ENCODE results near the gene ERP29.
A peak's percentile ranks its signal among the peaks of the same experiment; 100 is the strongest.

Gene ERP29

GRCh38 chr12:112012775-112013600, at the start of gene ERP29, which contains the start of gene TMEM116:
TSS of gene ERP29 (plus strand) at chr12:112013426. CDS start at chr12:112013466, 40 bp downstream.
TSS of gene TMEM116 (minus strand) at chr12:112013165. CDS start at chr12:112005270, 7,895 bp downstream.
- peak within 1 kb of the TSS; percentile 98 for H3K4me3 ChIP-seq (ENCODE audit: low read depth, low read length)
- TF ChIP-seq, protein P1, sequence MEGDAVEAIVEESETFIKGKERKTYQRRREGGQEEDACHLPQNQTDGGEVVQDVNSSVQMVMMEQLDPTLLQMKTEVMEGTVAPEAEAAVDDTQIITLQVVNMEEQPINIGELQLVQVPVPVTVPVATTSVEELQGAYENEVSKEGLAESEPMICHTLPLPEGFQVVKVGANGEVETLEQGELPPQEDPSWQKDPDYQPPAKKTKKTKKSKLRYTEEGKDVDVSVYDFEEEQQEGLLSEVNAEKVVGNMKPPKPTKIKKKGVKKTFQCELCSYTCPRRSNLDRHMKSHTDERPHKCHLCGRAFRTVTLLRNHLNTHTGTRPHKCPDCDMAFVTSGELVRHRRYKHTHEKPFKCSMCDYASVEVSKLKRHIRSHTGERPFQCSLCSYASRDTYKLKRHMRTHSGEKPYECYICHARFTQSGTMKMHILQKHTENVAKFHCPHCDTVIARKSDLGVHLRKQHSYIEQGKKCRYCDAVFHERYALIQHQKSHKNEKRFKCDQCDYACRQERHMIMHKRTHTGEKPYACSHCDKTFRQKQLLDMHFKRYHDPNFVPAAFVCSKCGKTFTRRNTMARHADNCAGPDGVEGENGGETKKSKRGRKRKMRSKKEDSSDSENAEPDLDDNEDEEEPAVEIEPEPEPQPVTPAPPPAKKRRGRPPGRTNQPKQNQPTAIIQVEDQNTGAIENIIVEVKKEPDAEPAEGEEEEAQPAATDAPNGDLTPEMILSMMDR (IDR thresholded peaks at IDR 0.05; ENCODE audit: borderline replicate concordance, insufficient read depth, low read depth, low read length): peak; percentile 58

DNA sequence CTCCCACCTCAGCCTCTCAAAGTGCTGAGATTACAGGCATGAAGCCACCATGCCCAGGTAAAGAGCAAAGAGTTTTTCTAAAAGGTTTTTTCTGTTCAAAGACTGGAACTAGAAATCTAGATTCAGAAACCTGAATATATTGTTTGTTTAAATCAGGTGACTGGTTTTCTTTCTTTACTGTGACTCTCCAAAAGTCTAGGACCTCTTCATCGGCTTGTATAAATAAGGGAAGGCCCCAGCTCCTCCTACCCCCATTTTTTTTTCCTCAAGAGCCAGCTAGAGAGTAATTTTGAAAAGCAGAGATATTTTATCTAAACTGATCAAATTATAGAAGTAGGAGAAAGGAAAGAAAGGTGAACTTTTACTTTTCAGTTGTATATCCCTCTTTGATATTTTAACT, 48.3 kb upstream of the ERP29 start:
- no peak overlapping the region for H3K4me3 ChIP-seq (ENCODE audit: low read depth, low read length)
- TF ChIP-seq, protein P1 (IDR thresholded peaks at IDR 0.05; ENCODE audit: borderline replicate concordance, insufficient read depth, low read depth, low read length): no peak

DNA sequence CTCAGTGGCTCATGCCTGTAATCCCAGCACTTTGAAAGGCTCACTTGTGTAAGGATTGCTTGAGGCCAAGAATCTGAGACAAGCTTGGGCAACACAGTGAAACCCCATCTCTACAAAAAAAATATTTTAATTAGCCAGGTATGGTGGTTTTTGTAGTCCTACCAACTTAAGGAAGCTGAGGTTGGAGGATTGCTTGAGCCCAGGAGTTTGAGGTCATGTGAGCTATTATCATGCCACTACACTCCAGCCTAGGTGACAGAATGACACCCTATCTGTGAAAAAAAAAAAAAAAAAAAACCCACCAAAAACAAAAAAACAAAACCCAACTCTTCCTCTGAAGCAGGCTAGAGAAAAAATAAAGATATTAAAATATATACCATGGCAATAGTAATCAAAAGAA, 41.4 kb upstream of the ERP29 start:
- TF ChIP-seq, protein P1 (IDR thresholded peaks at IDR 0.05; ENCODE audit: borderline replicate concordance, insufficient read depth, low read depth, low read length): no peak
- H3K4me3 ChIP-seq (ENCODE audit: low read depth, low read length): no peak overlapping the region

GRCh38 chr12:111975161-111975931, 37.9 kb upstream of the ERP29 start:
- TF ChIP-seq, protein P1 (IDR thresholded peaks at IDR 0.05; ENCODE audit: borderline replicate concordance, insufficient read depth, low read depth, low read length): no peak

DNA sequence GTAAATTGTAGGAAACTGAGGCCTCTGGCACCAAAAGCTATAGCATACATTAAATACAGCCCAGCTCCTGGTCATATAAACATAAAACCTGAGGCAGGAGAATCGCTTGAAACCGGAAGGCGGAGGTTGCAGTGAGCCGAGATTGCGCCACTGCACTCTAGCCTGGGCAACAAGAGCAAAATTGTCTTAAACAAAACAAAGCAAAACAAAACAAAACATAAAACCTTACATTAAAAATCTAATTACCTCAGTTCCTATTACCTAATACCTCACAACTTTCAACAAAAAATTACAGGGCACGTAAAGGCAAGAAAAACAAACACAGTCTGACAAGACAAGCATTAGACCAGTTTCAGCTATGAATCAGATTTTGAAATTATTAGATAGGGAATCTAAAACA, 36.9 kb upstream of the ERP29 start:
- no peak overlapping the region for H3K4me3 ChIP-seq (ENCODE audit: low read depth, low read length)
- TF ChIP-seq, protein P1 (IDR thresholded peaks at IDR 0.05; ENCODE audit: borderline replicate concordance, insufficient read depth, low read depth, low read length): no peak

More at GRCh38 chr12:111975161-111975931, 37.9 kb upstream of the ERP29 start:
- no peak overlapping the region for H3K4me3 ChIP-seq (ENCODE audit: low read depth, low read length)

- H3K4me3 ChIP-seq (ENCODE audit: low read depth, low read length): no peak overlapping the region
- TF ChIP-seq, protein P1 (IDR thresholded peaks at IDR 0.05; ENCODE audit: borderline replicate concordance, insufficient read depth, low read depth, low read length): no peak
Measured at GRCh38 chr12:111976860-111977259, 36.4 kb upstream of the ERP29 start.

Measured in GM12875 (cell line).